Measurements from ENCODE around the gene NADK2.

GRCh38 chr5:36153298-36153677 lies 88.4 kb downstream of the NADK2 start:
- TF ChIP-seq GATA2 (IDR thresholded peaks at IDR 0.05; ENCODE audit: low read depth, low read length) = no peak
- no peak for TF ChIP-seq GATA3 (IDR thresholded peaks at IDR 0.05; ENCODE audit: low read depth, low read length)
